HG02840 (cell line): ENCODE measurements around the gene EXOSC7.
"Not testable (repeated sequence)": the region's sequence is repeated elsewhere in the genome, so short reads cannot be mapped to it uniquely, and the experiment has no call there.

ENCODE experiments used
- ATAC-seq: cut with Tn5 transposase; IDR thresholded peaks from one replicate; pipeline ENCODE4 v1.9.1; 2021; ENCODE audit warnings: mild to moderate bottlenecking, moderate library complexity, moderate number of reproducible peaks; ENCODE audit not compliant: unreplicated experiment, low FRiP score

The EXOSC7 gene

DNA sequence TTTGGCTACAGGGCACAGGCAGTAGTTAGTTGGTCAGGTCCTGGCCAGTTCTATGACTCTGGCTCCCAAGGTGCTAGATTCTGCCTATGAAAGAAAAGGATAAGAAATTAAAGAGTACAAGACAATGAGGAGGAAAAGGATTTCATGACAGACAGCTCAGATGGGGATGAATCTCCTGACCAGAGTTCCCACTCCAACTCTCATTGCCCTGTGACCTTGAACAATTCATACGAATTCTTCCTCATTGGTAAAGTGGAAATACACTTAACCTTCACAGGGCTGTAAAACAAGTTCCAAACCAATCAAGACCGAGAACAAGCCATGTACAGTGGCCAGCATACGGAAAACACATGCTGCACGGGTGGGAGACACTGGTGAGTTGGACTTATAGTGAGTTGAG, 73.8 kb downstream of the EXOSC7 start:
- ATAC-seq = no peak

DNA sequence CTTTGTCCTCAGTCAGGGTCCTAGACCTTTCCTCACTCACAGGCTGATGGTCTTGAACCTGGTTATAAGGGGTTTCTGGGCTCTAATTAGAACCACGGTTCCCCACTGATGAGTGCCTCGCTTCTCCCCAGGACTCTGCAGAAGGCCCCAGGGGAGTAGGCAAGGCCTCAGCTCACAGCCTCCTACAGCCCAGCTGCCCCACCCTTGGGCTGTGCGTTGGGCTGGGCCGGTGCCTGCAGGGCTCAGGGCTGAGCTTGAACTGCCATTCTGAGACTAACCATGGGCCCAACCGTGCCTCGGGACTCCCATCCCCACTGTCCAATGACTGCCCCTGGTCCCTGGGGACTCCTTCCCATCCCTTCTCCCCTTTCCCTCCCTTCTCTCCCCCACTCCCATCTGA, 75.6 kb downstream of the EXOSC7 start:
- no peak for ATAC-seq

DNA sequence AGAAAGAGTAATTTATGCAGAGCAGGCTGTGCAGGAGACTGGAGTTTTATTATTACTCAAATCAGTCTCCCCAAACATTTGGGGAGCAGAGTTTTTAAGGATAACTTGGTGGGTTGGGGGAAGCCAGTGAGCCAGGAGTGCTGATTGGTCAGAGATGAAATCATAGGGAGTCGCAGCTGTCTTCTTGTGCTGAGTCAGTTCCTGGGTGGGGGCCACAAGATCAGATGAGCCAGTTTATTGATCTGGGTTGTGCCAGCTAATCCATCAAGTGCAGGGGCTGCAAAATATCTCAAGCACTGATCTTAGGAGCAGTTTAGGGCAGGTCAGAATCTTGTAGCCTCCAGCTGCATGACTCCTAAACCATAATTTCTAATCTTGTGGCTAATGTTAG, 77.8 kb downstream of the EXOSC7 start:
- not testable (repeated sequence) for ATAC-seq

DNA sequence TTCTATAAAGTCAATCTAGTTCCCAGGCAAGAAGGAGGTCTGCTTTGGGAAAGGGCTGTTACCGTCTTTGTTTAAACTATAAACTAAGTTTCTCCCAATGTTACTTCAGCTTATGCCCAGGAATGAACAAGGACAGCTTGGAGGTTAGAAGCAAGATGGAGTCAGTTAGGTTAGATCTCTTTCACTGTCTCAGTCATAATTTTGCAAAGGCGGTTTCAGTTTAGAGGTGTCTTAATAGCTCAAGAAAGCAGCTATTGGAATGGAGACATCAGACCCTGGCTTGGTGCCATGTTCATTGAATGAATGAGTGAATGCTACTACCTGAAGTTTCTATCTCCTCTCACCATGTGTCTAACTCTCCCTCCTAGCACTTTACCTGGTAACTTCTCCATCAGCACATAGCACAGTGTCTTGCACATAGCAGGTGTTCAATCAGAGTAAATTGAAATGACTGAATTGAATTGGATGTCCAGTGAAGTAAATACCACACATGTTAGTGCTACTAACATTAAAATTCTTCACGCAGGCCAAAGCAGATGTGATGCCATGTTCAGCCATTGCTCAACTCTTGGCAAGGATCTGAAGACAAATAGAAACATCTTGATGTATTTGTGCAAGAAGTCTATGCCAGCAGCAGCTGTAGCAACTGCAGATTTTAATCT, 78.3 kb downstream of the EXOSC7 start:
- no peak for ATAC-seq

DNA sequence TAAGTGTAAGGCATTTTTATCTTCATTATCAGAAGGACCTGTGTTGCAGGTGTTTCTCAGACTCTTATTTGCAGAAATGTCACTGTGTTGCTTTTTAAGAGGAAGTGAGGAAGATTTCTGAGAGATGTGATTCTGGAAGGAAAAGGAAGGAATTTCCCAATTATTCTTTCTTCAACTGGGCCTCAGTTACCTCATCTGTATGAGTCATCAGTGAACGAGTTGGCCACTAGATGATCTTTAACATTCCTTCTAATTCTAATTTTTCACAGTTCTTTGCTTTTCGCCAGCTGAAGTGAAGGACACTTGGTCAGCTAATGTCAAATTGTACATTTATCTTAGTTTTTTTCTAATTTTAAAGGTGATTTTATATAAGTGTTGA, 79.0 kb downstream of the EXOSC7 start:
- ATAC-seq = no peak

DNA sequence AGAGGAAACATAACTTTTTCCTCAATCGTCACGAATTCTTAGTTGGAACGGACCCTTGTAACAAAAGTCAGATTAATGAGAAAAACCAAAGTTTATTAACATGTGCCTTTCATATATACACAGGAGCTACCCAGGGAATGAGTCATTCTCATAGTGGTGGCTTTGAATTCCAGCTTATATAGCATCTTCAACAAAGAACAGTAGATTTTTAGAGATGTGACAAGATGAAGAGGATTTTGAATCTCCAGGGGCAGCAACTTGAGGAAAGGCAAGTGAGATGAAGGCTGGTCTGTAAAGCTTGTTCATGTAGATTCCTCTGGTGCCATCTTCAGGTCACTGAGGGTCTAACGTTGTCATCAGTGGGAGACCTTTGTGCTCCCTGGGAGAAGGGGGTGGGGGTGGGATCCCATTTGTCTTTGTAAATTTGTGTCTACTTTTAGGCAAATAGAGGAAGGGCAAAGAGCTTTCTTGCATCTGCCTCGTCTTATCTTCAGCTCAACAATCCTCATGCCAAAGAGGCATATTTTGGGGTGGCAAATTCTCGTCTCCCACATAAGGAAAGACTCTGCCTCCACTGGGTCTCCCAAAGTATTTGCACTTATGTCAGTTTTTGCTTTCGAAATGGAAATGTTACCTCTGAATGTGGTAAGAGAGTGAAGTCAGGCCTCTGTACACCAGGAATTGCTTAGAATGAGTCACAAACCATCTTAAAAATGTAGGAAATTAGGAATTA, 79.5 kb downstream of the EXOSC7 start:
- ATAC-seq = no peak

DNA sequence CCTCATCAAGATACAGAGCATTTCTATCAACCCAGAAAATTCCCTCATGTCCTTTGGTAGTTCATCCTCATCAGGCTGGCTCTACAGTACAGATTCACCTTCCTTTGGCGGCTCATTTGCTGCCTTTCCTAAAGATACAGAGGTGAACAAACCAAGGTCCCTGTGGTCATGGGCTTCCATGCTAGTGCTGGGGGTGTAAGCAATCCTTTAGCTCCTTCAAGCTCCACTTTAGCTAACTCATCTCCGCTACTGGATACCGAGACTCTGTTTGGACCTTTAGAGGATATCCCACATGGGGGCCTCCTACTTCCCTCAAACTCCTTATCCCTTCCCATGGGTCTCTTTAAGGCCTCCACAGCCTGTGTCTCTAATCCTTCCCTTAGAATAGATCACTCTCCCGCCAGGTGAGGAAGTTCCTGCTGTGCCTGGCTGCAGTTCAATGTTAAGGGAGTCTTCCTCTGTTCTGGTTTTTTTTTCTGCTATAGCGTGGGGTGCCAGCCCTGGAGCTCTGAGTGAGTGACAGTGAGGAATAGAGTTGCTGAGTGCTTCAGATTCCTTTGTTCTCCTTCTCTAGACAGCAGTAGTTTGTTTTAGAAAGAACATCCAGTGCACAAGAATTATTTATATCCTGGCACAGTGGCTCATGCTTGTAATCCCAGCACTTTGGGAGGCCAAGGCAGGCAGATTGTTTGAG, 80.7 kb downstream of the EXOSC7 start:
- no peak for ATAC-seq

DNA sequence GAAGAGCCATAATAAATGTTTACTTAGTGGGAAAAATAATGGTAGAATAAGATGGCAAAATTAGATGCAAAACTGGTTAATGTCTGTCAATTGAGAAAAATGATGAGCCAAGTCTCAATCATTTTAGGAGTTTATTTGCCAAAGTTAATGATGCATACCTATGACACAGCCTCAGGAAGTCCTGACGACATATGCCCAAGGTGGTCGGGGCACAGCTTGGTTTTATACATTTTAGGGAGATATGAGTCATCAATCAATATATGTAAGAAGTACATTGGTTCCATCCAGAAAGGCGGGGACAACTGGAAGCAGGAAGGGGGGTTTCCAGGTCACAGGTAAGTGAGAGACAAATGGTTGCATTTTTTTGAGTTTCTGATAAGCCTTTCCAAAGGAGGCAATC, 81.5 kb downstream of the EXOSC7 start:
- ATAC-seq = no peak

DNA sequence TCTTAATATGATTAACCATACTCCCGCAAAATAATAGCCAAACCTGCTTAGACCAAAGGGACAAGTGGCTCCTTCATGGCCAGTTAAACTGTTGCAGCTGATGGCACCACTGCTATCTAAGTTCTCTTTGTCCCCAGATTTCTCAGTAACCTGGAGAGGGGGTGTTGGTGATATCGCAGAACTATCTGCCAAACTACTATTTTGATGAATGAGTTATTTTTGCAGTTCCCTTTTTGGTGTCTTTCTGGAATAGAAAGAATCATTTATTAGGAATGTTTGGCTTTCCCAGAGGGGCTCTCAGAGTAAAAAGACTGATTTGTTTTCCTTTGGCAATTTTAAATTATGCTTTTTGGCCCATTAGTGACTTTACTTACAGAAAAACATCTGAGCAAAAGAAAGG, 83.1 kb downstream of the EXOSC7 start:
- no peak for ATAC-seq

DNA sequence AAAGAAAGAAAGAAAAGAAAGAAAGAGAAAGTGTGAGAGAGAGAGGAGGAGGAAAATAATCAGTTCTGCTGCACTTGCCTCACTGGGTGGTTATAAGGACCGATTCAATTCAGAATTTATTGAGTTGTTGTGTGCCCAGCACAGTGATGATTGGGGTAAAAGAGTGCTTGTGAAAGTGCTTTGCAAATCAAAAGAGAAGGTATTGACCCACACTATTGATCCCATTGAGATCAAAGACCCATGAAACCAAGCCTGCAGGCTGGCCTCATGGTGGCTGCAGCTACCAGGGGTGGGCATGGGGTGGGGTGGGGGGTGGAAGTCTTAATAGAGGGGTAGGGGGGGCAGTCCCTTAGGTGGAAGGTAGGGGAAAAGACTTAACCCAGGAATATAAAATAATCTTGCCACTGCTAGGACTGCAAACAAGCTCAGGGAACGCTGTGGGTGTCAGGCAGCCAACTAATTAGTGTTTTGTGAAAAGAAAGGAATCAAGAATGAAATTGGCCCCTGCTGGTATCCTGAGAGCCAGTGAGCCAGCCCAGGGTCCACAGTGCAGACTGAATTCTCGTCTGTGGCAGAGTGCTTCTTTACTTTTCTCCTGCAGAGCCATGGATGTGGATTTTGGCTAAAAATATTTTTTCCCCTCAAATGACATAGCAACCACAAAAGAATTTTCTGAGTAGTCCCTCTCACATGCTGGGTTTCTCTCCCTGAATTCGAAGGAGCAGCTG, 84.3 kb downstream of the EXOSC7 start:
- no peak for ATAC-seq
